GM23338 (cell line): Measurements from ENCODE around the gene NNMT. TPM values are rescaled to one million over a fixed set of nuclear protein-coding genes. Genes with fewer than 3 reads are reported as not detected.

Experiments
- ATAC-seq: fragments of 200-7000 bp; cut with Tn5 transposase; 3 replicates; pipeline ENCODE4 v1.9.1; 2020
- DNase-seq: peaks from one replicate; pipeline ENCODE4 v3.0.0-alpha.2; 2015; ENCODE audit warnings: low spot score
- H2AFZ ChIP-seq: fragments of 200-600 bp; sonication (generic); 2 replicates; pipeline ENCODE4 v1.8.0; 2016; ENCODE audit warnings: antibody characterized with exemption, mild to moderate bottlenecking, moderate library complexity
- H3F3A ChIP-seq: fragments of 200-600 bp; sonication (generic); replicated peaks from 2 replicates; pipeline ENCODE4 v1.8.0; 2017; ENCODE audit warnings: antibody characterized with exemption, mixed run types, low read depth
- H3K27ac ChIP-seq: fragments of 200-600 bp; sonication (generic); 2 replicates; pipeline ENCODE4 v1.6.1; 2016; ENCODE audit warnings: low read depth
- H3K27me3 ChIP-seq: fragments of 200-600 bp; sonication (generic); 2 replicates; pipeline ENCODE4 v1.8.0; 2016; ENCODE audit warnings: mild to moderate bottlenecking, mixed run types, moderate library complexity; ENCODE audit not compliant: insufficient read depth
- H3K36me3 ChIP-seq: fragments of 200-600 bp; sonication (generic); 2 replicates; pipeline ENCODE4 v1.8.0; 2016; ENCODE audit warnings: mild to moderate bottlenecking; ENCODE audit not compliant: insufficient read depth
- H3K4me1 ChIP-seq: fragments of 200-600 bp; sonication (generic); 2 replicates; pipeline ENCODE4 v1.8.0; 2016; ENCODE audit warnings: mild to moderate bottlenecking, moderate library complexity; ENCODE audit not compliant: insufficient read depth
- H3K4me2 ChIP-seq: fragments of 200-600 bp; sonication (generic); 2 replicates; pipeline ENCODE4 v1.7.1; 2017; ENCODE audit warnings: mixed run types
- H3K4me3 ChIP-seq: fragments of 200-600 bp; sonication (generic); 2 replicates; pipeline ENCODE4 v1.6.1; 2016; ENCODE audit warnings: mixed run types
- H3K79me2 ChIP-seq: fragments of 200-600 bp; sonication (generic); replicated peaks from 2 replicates; pipeline ENCODE4 v1.8.0; 2017; ENCODE audit warnings: mild to moderate bottlenecking; ENCODE audit not compliant: insufficient read depth
- H3K9me2 ChIP-seq: fragments of 200-600 bp; sonication (generic); 2 replicates; pipeline ENCODE4 v1.8.0; 2017; ENCODE audit not compliant: insufficient read depth
- H4K20me1 ChIP-seq: fragments of 200-600 bp; sonication (generic); replicated peaks from 2 replicates; pipeline ENCODE4 v1.8.0; 2017; ENCODE audit warnings: mild to moderate bottlenecking; ENCODE audit not compliant: insufficient read depth
- H3K27ac Mint-ChIP-seq: 2 replicates; pipeline ENCODE4 v1.8.0; 2020; ENCODE audit warnings: inconsistent platforms, mild to moderate bottlenecking, moderate library complexity, mixed read lengths
- H3K27me3 Mint-ChIP-seq: 3 replicates; pipeline ENCODE4 v1.8.0; 2022; ENCODE audit warnings: low read depth, mild to moderate bottlenecking, moderate library complexity, mixed read lengths, inconsistent platforms; ENCODE audit not compliant: insufficient read depth, poor library complexity
- H3K36me3 Mint-ChIP-seq: 3 replicates; pipeline ENCODE4 v1.8.0; 2021; ENCODE audit warnings: low read depth, mild to moderate bottlenecking, inconsistent platforms, moderate library complexity, mixed read lengths
- H3K4me1 Mint-ChIP-seq: 3 replicates; pipeline ENCODE4 v1.8.0; 2020; ENCODE audit warnings: mild to moderate bottlenecking, inconsistent platforms, mixed read lengths
- H3K4me3 Mint-ChIP-seq: 3 replicates; pipeline ENCODE4 v1.8.0; 2021; ENCODE audit warnings: moderate library complexity, mild to moderate bottlenecking, inconsistent platforms, mixed read lengths
- H3K9me3 Mint-ChIP-seq: 3 replicates; pipeline ENCODE4 v1.8.0; 2020; ENCODE audit warnings: moderate library complexity, mild to moderate bottlenecking, inconsistent platforms, mixed read lengths
- CREB1 ChIP-seq: fragments of 250-450 bp; sonication (Bioruptor Pico); IDR thresholded peaks from 2 replicates; pipeline ENCODE4 v1.5.0; 2020; ENCODE audit warnings: low read depth, mild to moderate bottlenecking, moderate library complexity
- CTCF ChIP-seq, 2 experiments: fragments of 200-600 bp in 1 of 2; sonication (generic) in 1 of 2; conservative IDR thresholded peaks; 2 replicates each; pipeline versions ENCODE4 v1.5.1 to v1.6.1; 2016 to 2017; ENCODE audit warnings: antibody characterized with exemption in 2 of 2, low read depth in 2 of 2, mild to moderate bottlenecking in 2 of 2, moderate library complexity in 1 of 2
- ETS1 ChIP-seq: IDR thresholded peaks from 2 replicates; pipeline ENCODE4 v1.6.1; 2016; ENCODE audit warnings: antibody characterized with exemption
- EZH2 ChIP-seq: fragments of 200-600 bp; sonication (generic); IDR thresholded peaks from one replicate; pipeline ENCODE4 v1.8.0; 2017; ENCODE audit warnings: antibody characterized with exemption, mild to moderate bottlenecking, low read depth; ENCODE audit not compliant: unreplicated experiment
- EZH2phosphoT487 ChIP-seq: fragments of 200-600 bp; sonication (generic); IDR thresholded peaks from one replicate; pipeline ENCODE4 v1.8.1; 2018; ENCODE audit warnings: antibody characterized with exemption; ENCODE audit not compliant: unreplicated experiment
- JUNB ChIP-seq: IDR thresholded peaks from one replicate; pipeline ENCODE4 v1.6.1; 2016; ENCODE audit warnings: antibody characterized with exemption; ENCODE audit not compliant: unreplicated experiment
- NANOG ChIP-seq: IDR thresholded peaks from 2 replicates; pipeline ENCODE4 v1.6.1; 2016; ENCODE audit warnings: antibody characterized with exemption, borderline replicate concordance
- POLR2AphosphoS5 ChIP-seq: IDR thresholded peaks from 2 replicates; pipeline ENCODE4 v1.6.1; 2016; ENCODE audit warnings: antibody characterized with exemption, low read depth
- STAT1 ChIP-seq: IDR thresholded peaks from one replicate; pipeline ENCODE4 v1.6.1; 2016; ENCODE audit warnings: antibody characterized with exemption; ENCODE audit not compliant: unreplicated experiment
- ZNF114 ChIP-seq: fragments of 250-450 bp; sonication (Bioruptor Pico); IDR thresholded peaks from 2 replicates; pipeline ENCODE4 v1.5.0; 2020; ENCODE audit warnings: mild to moderate bottlenecking, moderate library complexity
- ZNF331 ChIP-seq: fragments of 250-450 bp; sonication (Bioruptor Pico); IDR thresholded peaks from 2 replicates; pipeline ENCODE4 v1.5.0; 2020; ENCODE audit warnings: low read depth, mild to moderate bottlenecking, moderate library complexity
- ZNF462 ChIP-seq: fragments of 250-450 bp; sonication (Bioruptor Pico); IDR thresholded peaks from 2 replicates; pipeline ENCODE4 v1.5.0; 2020; ENCODE audit warnings: mild to moderate bottlenecking, moderate library complexity
- polyA plus RNA-seq: library from polyadenylated mRNA; unstranded; fragments of >200 nt; fragmentation: Nextera tagmentation; extraction: Ambion mirVana; gene quantifications from 2 replicates; pipeline ENCODE4 v1.2.1, GENCODE V29; 2016
- total RNA-seq: library from RNA; depleted of rRNA; stranded (reverse); fragments of >200 nt; shearing (Covaris generic); gene quantifications from 2 replicates; pipeline ENCODE4 v1.2.3, GENCODE V29; 2014
- TF ChIP-seq, protein P1 (sequence below): IDR thresholded peaks from one replicate; pipeline ENCODE4 v1.6.1; 2018; ENCODE audit warnings: antibody characterized with exemption; ENCODE audit not compliant: unreplicated experiment

NNMT gene
- total and polyA plus RNA-seq, 2 experiments from 2014 or later = 0.40 TPM; not detected in 1

- ATAC-seq = no peak
Measured at GRCh38 chr11:114298710-114299109, 2.5 kb downstream of the NNMT start.

More at GRCh38 chr11:114298710-114299109, 2.5 kb downstream of the NNMT start:
- Histone ChIP-seq H3K79me2 (no peaks in the 10 kb centered on the region), H2AFZ (no peak overlapping the region), H3K4me2 (no peak overlapping the region), H3F3A (no peaks in the 10 kb centered on the region), H3K36me3 (no peaks in the 10 kb centered on the region), H4K20me1 (no peaks in the 10 kb centered on the region), H3K4me3 (no peak overlapping the region), H3K4me1 (no peaks in the 10 kb centered on the region), H3K9me2 (no peaks in the 10 kb centered on the region), H3K27ac (no peak overlapping the region), H3K27me3 (no peaks in the 10 kb centered on the region)
- no peak overlapping the region for H3K27ac Mint-ChIP-seq
- no peak for DNase-seq
- H3K4me1 Mint-ChIP-seq = no peaks in the 10 kb centered on the region
- H3K27me3 Mint-ChIP-seq = peaks cover 1% of the 10 kb centered on the region
- peaks cover 4% of the 10 kb centered on the region; the same call in 1 of the 3 replicates for H3K36me3 Mint-ChIP-seq
- peaks cover 13% of the 10 kb centered on the region for H3K9me3 Mint-ChIP-seq
- H3K4me3 Mint-ChIP-seq = no peak overlapping the region
- no peak for TF ChIP-seq ZNF114 (CRISPR knock-in tag)
- TF ChIP-seq CREB1 (CRISPR knock-in tag) = no peak
- no peak for TF ChIP-seq ETS1
- no peak for TF ChIP-seq STAT1
- TF ChIP-seq CTCF (conservative IDR thresholded peaks at IDR 0.05; ENCODE audit: low read depth in 2 of 2) = no peak
- TF ChIP-seq EZH2 = no peak
- no peak for TF ChIP-seq POLR2AphosphoS5
- TF ChIP-seq, protein P1, sequence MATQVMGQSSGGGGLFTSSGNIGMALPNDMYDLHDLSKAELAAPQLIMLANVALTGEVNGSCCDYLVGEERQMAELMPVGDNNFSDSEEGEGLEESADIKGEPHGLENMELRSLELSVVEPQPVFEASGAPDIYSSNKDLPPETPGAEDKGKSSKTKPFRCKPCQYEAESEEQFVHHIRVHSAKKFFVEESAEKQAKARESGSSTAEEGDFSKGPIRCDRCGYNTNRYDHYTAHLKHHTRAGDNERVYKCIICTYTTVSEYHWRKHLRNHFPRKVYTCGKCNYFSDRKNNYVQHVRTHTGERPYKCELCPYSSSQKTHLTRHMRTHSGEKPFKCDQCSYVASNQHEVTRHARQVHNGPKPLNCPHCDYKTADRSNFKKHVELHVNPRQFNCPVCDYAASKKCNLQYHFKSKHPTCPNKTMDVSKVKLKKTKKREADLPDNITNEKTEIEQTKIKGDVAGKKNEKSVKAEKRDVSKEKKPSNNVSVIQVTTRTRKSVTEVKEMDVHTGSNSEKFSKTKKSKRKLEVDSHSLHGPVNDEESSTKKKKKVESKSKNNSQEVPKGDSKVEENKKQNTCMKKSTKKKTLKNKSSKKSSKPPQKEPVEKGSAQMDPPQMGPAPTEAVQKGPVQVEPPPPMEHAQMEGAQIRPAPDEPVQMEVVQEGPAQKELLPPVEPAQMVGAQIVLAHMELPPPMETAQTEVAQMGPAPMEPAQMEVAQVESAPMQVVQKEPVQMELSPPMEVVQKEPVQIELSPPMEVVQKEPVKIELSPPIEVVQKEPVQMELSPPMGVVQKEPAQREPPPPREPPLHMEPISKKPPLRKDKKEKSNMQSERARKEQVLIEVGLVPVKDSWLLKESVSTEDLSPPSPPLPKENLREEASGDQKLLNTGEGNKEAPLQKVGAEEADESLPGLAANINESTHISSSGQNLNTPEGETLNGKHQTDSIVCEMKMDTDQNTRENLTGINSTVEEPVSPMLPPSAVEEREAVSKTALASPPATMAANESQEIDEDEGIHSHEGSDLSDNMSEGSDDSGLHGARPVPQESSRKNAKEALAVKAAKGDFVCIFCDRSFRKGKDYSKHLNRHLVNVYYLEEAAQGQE = no peak
- no peak for TF ChIP-seq JUNB
- TF ChIP-seq EZH2phosphoT487 = no peak
- TF ChIP-seq NANOG = no peak
- TF ChIP-seq ZNF462 (CRISPR knock-in tag) = no peak
- TF ChIP-seq ZNF331 (CRISPR knock-in tag) = no peak
